Activated T-helper 9 cell treated with anti-CD3 and anti-CD28 coated beads, Interleukin-2, amount 50 U/mL, for 16 hours (primary cell): ENCODE results near the gene OPA3.
"Not testable (repeated sequence)": the region's sequence is repeated elsewhere in the genome, so short reads cannot be mapped to it uniquely, and the experiment has no call there.

Experiments used
- DNase-seq: peaks from one replicate; pipeline ENCODE4 v3.0.0-alpha.2; 2020; ENCODE audit warnings: low read depth

OPA3 gene

GRCh38 chr19:45584332-45585157, at the start of gene OPA3:
OPA3 (minus strand) TSS chr19:45584802; CDS start chr19:45584764, 38 bp downstream.
- DNase-seq, result peak; percentile 99

- peak; percentile 37 for DNase-seq
These were observed 48.0 kb upstream of the OPA3 start for GRCh38 chr19:45632468-45633196.

GRCh38 chr19:45630463-45630862, 45.9 kb upstream of the OPA3 start:
- no peak for DNase-seq

DNA sequence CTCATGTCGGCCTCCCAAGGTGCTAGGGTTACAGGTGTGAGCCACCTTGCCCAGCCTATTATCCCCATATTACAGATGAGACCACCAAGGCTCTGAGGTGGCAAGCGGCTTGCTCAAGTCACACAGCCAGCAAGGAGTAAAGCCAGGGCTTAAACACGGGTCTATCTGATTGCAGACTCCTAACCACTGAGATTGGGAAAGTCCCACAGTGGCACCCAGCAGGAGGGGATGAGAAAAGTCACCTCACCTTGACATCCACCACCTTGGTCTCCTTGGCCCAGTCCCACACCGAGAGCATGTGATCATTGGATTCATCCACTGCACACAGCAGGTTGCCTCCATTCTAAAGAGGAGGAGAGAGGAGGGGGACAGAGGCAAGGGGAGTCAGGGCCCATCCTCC, 45.1 kb upstream of the OPA3 start:
- DNase-seq, result no peak

- DNase-seq, result not testable (repeated sequence)
These were observed 43.6 kb upstream of the OPA3 start for GRCh38 chr19:45628219-45628618.

DNA sequence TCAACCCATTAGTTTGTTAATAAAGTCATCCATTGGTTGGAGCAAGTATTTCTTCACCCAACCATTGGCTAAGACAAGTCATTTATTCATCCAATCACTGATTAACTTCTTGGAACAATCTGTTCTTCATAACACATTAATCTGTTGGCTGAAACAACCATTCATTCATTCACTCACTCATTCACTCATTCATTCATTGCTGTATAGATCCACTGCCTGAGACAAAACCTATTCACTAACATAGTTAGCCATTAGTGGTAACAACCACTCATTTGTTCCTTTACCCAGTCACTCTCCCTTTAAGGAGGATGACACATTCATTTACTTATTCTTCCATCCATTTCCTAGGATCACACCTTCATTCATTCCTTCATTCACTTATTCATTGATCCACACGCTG, 39.4 kb upstream of the OPA3 start:
- DNase-seq, result no peak

GRCh38 chr19:45621976-45622503, 37.4 kb upstream of the OPA3 start:
- DNase-seq, result no peak

- no peak for DNase-seq
These were observed 36.8 kb upstream of the OPA3 start for GRCh38 chr19:45621389-45621788.

DNA sequence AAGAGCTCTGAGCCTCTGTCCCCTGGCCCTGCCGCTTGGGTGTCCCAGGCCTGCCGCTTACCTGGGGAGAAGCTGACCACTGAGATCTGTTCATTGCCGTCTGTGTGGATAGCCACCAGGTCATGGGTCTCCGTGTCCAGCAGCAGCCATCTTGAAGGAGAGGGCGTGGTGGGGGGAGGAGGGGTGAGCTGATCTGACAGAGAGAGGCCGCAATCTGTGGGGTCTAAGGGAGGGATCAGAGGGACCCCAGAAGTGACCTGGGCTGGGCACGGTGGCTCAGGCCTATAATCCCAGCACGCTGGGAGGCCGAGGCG, 32.1 kb upstream of the OPA3 start:
- no peak for DNase-seq

- DNase-seq, result peak; percentile 62
These were observed 31.4 kb upstream of the OPA3 start for GRCh38 chr19:45615795-45616703.

DNA sequence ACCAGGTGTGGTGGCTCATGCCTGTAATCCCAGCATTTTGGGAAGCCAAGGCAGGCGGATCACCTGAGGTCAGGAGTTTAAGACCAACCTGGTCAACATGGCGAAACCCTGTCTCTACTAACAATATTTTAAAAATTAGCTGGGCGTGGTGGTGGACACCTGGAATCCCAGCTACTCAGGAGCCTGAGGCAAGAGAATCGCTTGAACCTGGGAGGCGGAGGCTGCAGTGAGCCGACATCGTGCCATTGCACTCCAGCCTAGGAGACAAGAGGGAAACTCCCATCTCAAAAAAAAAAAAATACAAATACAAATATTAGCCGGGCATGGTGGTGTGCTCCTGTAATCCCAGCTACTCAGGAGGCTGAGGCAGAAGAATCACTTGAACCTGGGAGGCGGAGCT, 30.5 kb upstream of the OPA3 start:
- not testable (repeated sequence) for DNase-seq

GRCh38 chr19:45613926-45614725, 29.5 kb upstream of the OPA3 start:
- peak; percentile 21 for DNase-seq

- no peak for DNase-seq
These were observed 24.3 kb upstream of the OPA3 start for GRCh38 chr19:45608948-45609347.

DNA sequence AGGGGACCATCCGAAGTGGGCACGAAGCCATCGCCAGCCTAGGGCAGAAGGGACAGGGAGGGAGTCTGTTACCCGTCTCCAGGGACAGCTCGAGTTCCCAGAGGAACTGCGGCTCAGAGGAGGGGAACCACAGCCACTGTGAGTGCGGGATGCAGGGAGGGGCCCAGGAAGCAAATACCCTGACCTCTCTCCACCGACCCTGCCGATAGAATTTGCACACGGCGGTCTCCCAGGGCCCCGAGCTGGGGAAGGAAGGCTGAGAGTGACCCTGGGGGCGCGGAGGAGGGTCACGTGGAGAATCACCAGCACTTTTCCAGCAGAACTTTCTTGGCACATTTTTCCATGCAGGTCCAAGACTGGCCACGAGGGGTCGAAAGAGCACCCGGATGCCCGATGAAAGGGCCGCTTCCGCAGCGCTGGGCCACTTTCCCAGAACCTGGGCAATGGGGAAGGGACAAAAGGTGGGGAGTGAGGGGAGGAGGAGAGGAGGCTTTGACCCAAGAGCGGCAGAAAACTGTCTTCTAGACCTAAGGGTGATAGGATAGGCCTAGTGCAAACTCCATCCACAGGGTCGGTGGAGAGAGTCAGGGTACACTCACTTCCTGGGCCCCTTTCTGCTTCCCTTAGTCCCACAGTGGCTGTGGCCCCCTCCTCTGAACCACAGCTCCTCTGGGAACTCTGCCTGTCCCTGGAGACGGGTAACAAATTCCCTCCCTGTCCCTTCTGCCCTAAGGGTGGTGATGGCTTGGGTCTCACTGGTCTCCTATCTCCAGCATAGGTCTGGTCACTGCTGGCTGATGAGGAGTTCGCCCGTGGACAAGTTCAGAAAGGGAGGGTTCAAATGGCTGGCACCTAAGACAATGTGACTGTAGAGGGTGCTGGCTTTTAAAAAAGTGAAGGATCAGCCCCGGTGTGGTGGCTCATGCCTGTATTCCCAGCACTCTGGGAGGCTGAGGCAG, 22.7 kb upstream of the OPA3 start:
- peak; percentile 28 for DNase-seq

GRCh38 chr19:45601524-45602374, 17.1 kb upstream of the OPA3 start, which contains the start of gene GPR4:
GPR4 (minus strand) TSS chr19:45602212; CDS start chr19:45591866, 10,346 bp downstream.
- DNase-seq, result no peak

DNA sequence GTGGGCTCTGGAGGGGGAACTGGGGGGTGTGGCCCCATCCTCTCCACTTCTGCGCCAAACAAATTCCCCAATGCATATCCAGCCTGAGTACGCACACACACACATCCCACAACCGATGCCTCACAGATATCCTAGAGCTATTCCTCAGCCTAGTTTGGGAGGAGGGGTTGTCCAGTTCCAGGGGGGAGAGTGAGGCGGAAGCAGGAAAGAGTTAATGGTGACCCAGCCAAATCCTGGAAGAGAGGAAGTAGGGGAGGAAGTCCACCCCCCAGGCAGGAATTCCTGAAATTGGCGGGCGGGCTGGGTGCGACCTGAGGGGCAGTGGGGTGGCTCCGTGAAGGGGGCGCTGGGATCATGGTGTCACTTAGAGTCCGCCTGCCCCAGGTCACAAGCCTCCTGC, 16.5 kb upstream of the OPA3 start:
- DNase-seq, result no peak

- DNase-seq, result no peak
These were observed 15.8 kb upstream of the OPA3 start for GRCh38 chr19:45600340-45600885.

DNA sequence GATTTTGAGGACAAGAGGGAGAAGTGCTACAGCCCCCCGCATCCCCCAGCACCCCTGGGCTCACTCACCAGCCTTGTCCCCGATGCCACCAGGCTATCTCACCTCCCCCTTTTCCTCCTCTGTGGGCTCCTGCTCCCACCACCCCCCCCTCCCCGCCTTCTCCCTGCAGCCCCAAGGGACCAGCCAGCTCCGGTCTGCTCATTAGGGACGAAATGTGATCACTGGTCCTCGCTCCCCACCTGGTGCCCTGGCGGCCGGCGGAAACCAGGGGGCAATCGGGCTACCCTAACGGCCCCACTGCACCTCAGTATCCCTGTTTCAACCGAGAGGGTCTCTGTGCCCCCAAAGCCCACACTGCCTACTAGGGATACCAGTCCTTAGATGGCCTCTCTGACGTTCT, 14.7 kb upstream of the OPA3 start:
- no peak for DNase-seq
